ENCODE measurements around the gene LIG3. TPM values are rescaled to one million over a fixed set of nuclear protein-coding genes. Genes with fewer than 3 reads are reported as not detected.

Gene LIG3
- total RNA-seq, 1 donor from 2014 or later: 101 TPM

DNA sequence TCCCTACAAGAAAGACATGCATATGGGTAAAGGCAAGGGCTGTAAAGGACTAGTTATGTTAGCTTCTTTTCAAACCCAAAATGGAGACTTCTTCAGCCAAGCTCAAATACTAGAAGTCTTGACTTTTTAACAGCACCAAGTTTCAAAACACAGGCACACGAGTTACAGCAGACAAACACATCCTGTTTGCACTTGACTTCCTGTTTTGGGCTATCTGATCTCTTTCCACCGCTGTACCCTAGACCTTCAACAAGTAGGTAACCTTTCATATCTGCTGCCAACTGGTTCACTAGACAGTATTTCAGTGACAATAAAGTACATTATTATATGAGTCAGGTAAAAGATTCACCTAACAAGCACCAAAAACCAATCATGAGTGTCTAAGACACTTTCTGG, 70.9 kb downstream of the LIG3 start:
- no peaks in the 10 kb centered on the region for H3K9me3 Mint-ChIP-seq (ENCODE audit: low read depth)
- peaks cover 41% of the 10 kb centered on the region for H3K4me1 Mint-ChIP-seq (ENCODE audit: low read depth)
- peaks cover 3% of the 10 kb centered on the region for H3K36me3 Mint-ChIP-seq (ENCODE audit: insufficient read depth)
- H3K4me3 Mint-ChIP-seq (ENCODE audit: low read depth): no peak overlapping the region
- no peak for TF ChIP-seq CTCF (IDR thresholded peaks at IDR 0.05; ENCODE audit: unreplicated experiment)
- H3K27me3 Mint-ChIP-seq: no peaks in the 10 kb centered on the region
- no peak for DNase-seq (ENCODE audit: low spot score, unreplicated experiment)
- peak overlapping the region; percentile 27 for H3K27ac Mint-ChIP-seq

GRCh38 chr17:35051579-35052240, 71.4 kb downstream of the LIG3 start:
- DNase-seq (ENCODE audit: low spot score, unreplicated experiment): no peak
- Mint-ChIP-seq H3K9me3 (ENCODE audit: low read depth) (no peaks in the 10 kb centered on the region), H3K27ac (peak overlapping the region; percentile 27), H3K4me3 (ENCODE audit: low read depth) (no peak overlapping the region), H3K27me3 (no peaks in the 10 kb centered on the region), H3K4me1 (ENCODE audit: low read depth) (peaks cover 38% of the 10 kb centered on the region), H3K36me3 (ENCODE audit: insufficient read depth) (peaks cover 3% of the 10 kb centered on the region)
- TF ChIP-seq CTCF (IDR thresholded peaks at IDR 0.05; ENCODE audit: unreplicated experiment): no peak

GRCh38 chr17:35052241-35052610, 71.9 kb downstream of the LIG3 start:
- H3K27ac Mint-ChIP-seq: no peak overlapping the region
- no peaks in the 10 kb centered on the region for H3K27me3 Mint-ChIP-seq
- no peaks in the 10 kb centered on the region for H3K9me3 Mint-ChIP-seq (ENCODE audit: low read depth)
- TF ChIP-seq CTCF (IDR thresholded peaks at IDR 0.05; ENCODE audit: unreplicated experiment): no peak
- H3K36me3 Mint-ChIP-seq (ENCODE audit: insufficient read depth): peaks cover 3% of the 10 kb centered on the region
- peaks cover 35% of the 10 kb centered on the region for H3K4me1 Mint-ChIP-seq (ENCODE audit: low read depth)
- DNase-seq (ENCODE audit: low spot score, unreplicated experiment): no peak
- no peak overlapping the region for H3K4me3 Mint-ChIP-seq (ENCODE audit: low read depth)

DNA sequence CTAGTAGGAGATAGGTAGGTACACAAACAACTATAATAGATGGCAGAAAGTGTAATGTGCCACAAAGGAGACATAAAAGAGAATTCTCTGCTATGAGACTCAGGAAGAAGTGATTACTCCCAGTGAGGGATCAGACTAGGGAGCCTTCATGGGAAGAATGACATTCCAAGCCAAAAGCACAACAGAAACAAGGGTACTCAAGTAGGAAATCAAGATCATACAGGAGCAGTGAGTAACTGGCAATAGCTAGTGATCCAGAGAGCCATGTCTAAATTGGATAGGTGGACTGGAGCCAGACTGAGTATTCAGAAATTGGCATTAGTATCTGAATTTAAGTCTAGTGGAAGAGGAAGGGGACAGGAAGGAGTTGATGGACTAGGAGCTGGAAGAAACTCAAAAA, 72.5 kb downstream of the LIG3 start:
- H3K36me3 Mint-ChIP-seq (ENCODE audit: insufficient read depth): peaks cover 3% of the 10 kb centered on the region
- no peak for DNase-seq (ENCODE audit: low spot score, unreplicated experiment)
- H3K27me3 Mint-ChIP-seq: no peaks in the 10 kb centered on the region
- H3K9me3 Mint-ChIP-seq (ENCODE audit: low read depth): no peaks in the 10 kb centered on the region
- H3K4me1 Mint-ChIP-seq (ENCODE audit: low read depth): peaks cover 38% of the 10 kb centered on the region
- no peak overlapping the region for H3K27ac Mint-ChIP-seq
- TF ChIP-seq CTCF (IDR thresholded peaks at IDR 0.05; ENCODE audit: unreplicated experiment): no peak
- no peak overlapping the region for H3K4me3 Mint-ChIP-seq (ENCODE audit: low read depth)

DNA sequence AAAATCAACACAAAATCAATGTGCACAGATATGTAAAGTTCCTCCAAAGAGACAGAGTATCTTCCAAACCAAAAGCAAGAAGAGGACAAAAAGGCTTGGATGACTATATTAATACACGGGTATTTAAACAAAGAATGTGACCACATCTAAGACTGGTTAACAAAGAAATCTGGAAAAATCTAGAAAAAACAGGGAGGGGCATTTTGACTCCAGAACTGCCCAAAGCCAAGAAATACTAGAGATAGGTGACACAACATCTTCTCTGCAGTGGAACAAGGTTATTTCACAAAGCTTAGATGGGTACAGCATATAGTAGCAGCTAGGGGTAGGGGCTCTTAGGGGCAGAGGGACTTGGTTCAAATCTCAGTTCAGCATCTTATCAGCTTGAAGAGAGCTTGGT, 72.9 kb downstream of the LIG3 start:
- Mint-ChIP-seq H3K36me3 (ENCODE audit: insufficient read depth) (peaks cover 3% of the 10 kb centered on the region), H3K4me3 (ENCODE audit: low read depth) (no peak overlapping the region), H3K27me3 (no peaks in the 10 kb centered on the region), H3K9me3 (ENCODE audit: low read depth) (no peaks in the 10 kb centered on the region), H3K4me1 (ENCODE audit: low read depth) (peaks cover 38% of the 10 kb centered on the region), H3K27ac (no peak overlapping the region)
- DNase-seq (ENCODE audit: low spot score, unreplicated experiment): no peak
- TF ChIP-seq CTCF (IDR thresholded peaks at IDR 0.05; ENCODE audit: unreplicated experiment): no peak
